Mucosa of rectum (tissue), 2 donors: ENCODE results near the gene PBX2.

Experiments used
- H3K27ac ChIP-seq, 2 donors: one replicate each; pipeline ENCODE4 v1.7.0; 2013; ENCODE audit warnings: inconsistent platforms in 2 of 2, low read depth in 2 of 2, low read length in 2 of 2
- H3K27me3 ChIP-seq, 2 donors: one replicate each; pipeline ENCODE4 v1.7.0; 2013; ENCODE audit warnings: low read length in 2 of 2; ENCODE audit not compliant: control insufficient read depth in 2 of 2, insufficient read depth in 2 of 2
- H3K36me3 ChIP-seq, 2 donors: one replicate each; pipeline ENCODE4 v1.7.0; 2013; ENCODE audit warnings: low read length in 2 of 2; ENCODE audit not compliant: control insufficient read depth in 2 of 2, insufficient read depth in 2 of 2
- H3K4me1 ChIP-seq, 2 donors: one replicate each; pipeline ENCODE4 v1.7.0; 2013; ENCODE audit warnings: low read length in 2 of 2, mild to moderate bottlenecking in 1 of 2; ENCODE audit not compliant: control insufficient read depth in 2 of 2, insufficient read depth in 2 of 2
- H3K4me3 ChIP-seq, 2 donors: one replicate each; pipeline ENCODE4 v1.7.0; 2013; ENCODE audit warnings: low read length in 2 of 2
- H3K9ac ChIP-seq, 2 donors: one replicate each; pipeline ENCODE4 v1.7.0; 2013; ENCODE audit warnings: low read length in 2 of 2, low read depth in 1 of 2, mild to moderate bottlenecking in 1 of 2
- H3K9me3 ChIP-seq, 2 donors: one replicate each; pipeline ENCODE4 v1.7.0; 2013; ENCODE audit warnings: low read length in 2 of 2; ENCODE audit not compliant: control insufficient read depth in 2 of 2
- donor health status: healthy.
- donor health status: Normal muscosa, but diverticular disease.

The PBX2 gene

GRCh38 chr6:32163559-32164258, 26.3 kb downstream of the PBX2 start:
- no peaks in the 10 kb centered on the region for H3K27me3 ChIP-seq
- no peak overlapping the region for H3K9ac ChIP-seq
- H3K9me3 ChIP-seq, result no peaks in the 10 kb centered on the region
- peaks cover 16 to 26% of the 10 kb centered on the region in 2 donors for H3K36me3 ChIP-seq
- peak overlapping the region in 1 of 2 donors; percentile 29 for H3K27ac ChIP-seq
- no peaks in the 10 kb centered on the region for H3K4me1 ChIP-seq
- no peak overlapping the region for H3K4me3 ChIP-seq

GRCh38 chr6:32158052-32158451, 31.9 kb downstream of the PBX2 start:
- Histone ChIP-seq H3K9me3 (no peaks in the 10 kb centered on the region), H3K27me3 (no peaks in the 10 kb centered on the region), H3K4me3 (no peak overlapping the region), H3K4me1 (peaks cover 13% of the 10 kb centered on the region in 2 donors), H3K27ac (no peak overlapping the region), H3K9ac (no peak overlapping the region), H3K36me3 (peaks cover 8 to 17% of the 10 kb centered on the region in 2 donors)

GRCh38 chr6:32156891-32157290, 33.1 kb downstream of the PBX2 start:
- peaks cover 13 to 21% of the 10 kb centered on the region in 2 donors for H3K4me1 ChIP-seq
- H3K9me3 ChIP-seq, result no peaks in the 10 kb centered on the region
- no peak overlapping the region for H3K4me3 ChIP-seq
- H3K9ac ChIP-seq, result no peak overlapping the region
- H3K36me3 ChIP-seq, result peaks cover 5 to 17% of the 10 kb centered on the region in 2 donors
- no peak overlapping the region for H3K27ac ChIP-seq
- no peaks in the 10 kb centered on the region for H3K27me3 ChIP-seq

- H3K27me3 ChIP-seq, result no peaks in the 10 kb centered on the region
- peak overlapping the region; percentile 77 to 92 for H3K27ac ChIP-seq
- H3K4me3 ChIP-seq, result peak overlapping the region; percentile 82 to 94
- peak overlapping the region; percentile 65 to 86 for H3K9ac ChIP-seq
- peaks cover 13 to 21% of the 10 kb centered on the region in 2 donors for H3K4me1 ChIP-seq
- H3K36me3 ChIP-seq, result peaks cover 5 to 17% of the 10 kb centered on the region in 2 donors
- H3K9me3 ChIP-seq, result no peaks in the 10 kb centered on the region
These were observed 35.4 kb downstream of the PBX2 start for GRCh38 chr6:32154514-32155161.

- peak within 1 kb of the TSS; percentile 77 to 92 for H3K27ac ChIP-seq
- H3K4me1 ChIP-seq, result peaks cover 13 to 21% of the 10 kb centered on the region in 2 donors
- H3K27me3 ChIP-seq, result no peaks in the 10 kb centered on the region
- no peaks in the 10 kb centered on the region for H3K9me3 ChIP-seq
- H3K9ac ChIP-seq, result peak within 1 kb of the TSS; percentile 65 to 86
- peaks cover 5 to 16% of the 10 kb centered on the region in 2 donors for H3K36me3 ChIP-seq
- H3K4me3 ChIP-seq, result peak within 1 kb of the TSS; percentile 82 to 94
These were observed 36.2 kb downstream of the PBX2 start, which contains the start of gene PPT2 for GRCh38 chr6:32153564-32154513. Gene PPT2, plus strand, starts transcription at chr6:32154141. Its CDS starts 454 bp downstream, at chr6:32154595.

GRCh38 chr6:32152769-32153563, 37.0 kb downstream of the PBX2 start:
- peak overlapping the region; percentile 82 to 94 for H3K4me3 ChIP-seq
- H3K9ac ChIP-seq, result peak overlapping the region; percentile 52 to 65
- H3K27me3 ChIP-seq, result no peaks in the 10 kb centered on the region

GRCh38 chr6:32151863-32152768, 37.9 kb downstream of the PBX2 start, which contains the start of gene PRRT1:
Gene PRRT1, minus strand, starts transcription at chr6:32151939. Its CDS starts 112 bp downstream, at chr6:32151827.
- Histone ChIP-seq H3K27me3 (no peaks in the 10 kb centered on the region), H3K27ac (peak within 1 kb of the TSS in 1 of 2 donors; percentile 92), H3K36me3 (peaks cover 0 to 2% of the 10 kb centered on the region in 2 donors), H3K9ac (peak within 1 kb of the TSS; percentile 17 to 65), H3K4me3 (peak within 1 kb of the TSS; percentile 21 to 94), H3K4me1 (peaks cover 13 to 21% of the 10 kb centered on the region in 2 donors), H3K9me3 (no peaks in the 10 kb centered on the region)

More at GRCh38 chr6:32152769-32153563, 37.0 kb downstream of the PBX2 start:
- H3K4me1 ChIP-seq, result peaks cover 13 to 21% of the 10 kb centered on the region in 2 donors
- peaks cover 5 to 9% of the 10 kb centered on the region in 2 donors for H3K36me3 ChIP-seq
- no peaks in the 10 kb centered on the region for H3K9me3 ChIP-seq
- H3K27ac ChIP-seq, result peak overlapping the region; percentile 77 to 92

GRCh38 chr6:32151181-32151862, 38.7 kb downstream of the PBX2 start:
- no peak overlapping the region for H3K9ac ChIP-seq
- no peaks in the 10 kb centered on the region for H3K27me3 ChIP-seq
- peaks cover 13 to 21% of the 10 kb centered on the region in 2 donors for H3K4me1 ChIP-seq
- no peaks in the 10 kb centered on the region for H3K9me3 ChIP-seq
- H3K4me3 ChIP-seq, result peak overlapping the region in 1 of 2 donors; percentile 67
- H3K27ac ChIP-seq, result no peak overlapping the region
- no peaks in the 10 kb centered on the region for H3K36me3 ChIP-seq
